Measurements from ENCODE around the gene PROS1. TPM values are rescaled to one million over a fixed set of nuclear protein-coding genes. Genes with fewer than 3 reads are reported as not detected.

PROS1 gene
- total RNA-seq, 1 experiment from 2014 or later: 1.3 TPM

- Histone ChIP-seq H3K14ac (ENCODE audit: insufficient read depth, low read length) (no peak overlapping the region), H3K4me1 (ENCODE audit: insufficient read depth, low read length) (no peaks in the 10 kb centered on the region), H3K9me3 (ENCODE audit: control insufficient read depth, low read depth, low read length) (no peaks in the 10 kb centered on the region), H2BK15ac (ENCODE audit: low read depth, low read length) (no peak overlapping the region), H3K27ac (ENCODE audit: insufficient read length, low read depth, low read length) (no peak overlapping the region), H3T11ph (ENCODE audit: low read length) (no peak overlapping the region), H2AFZ (ENCODE audit: low read length) (no peak overlapping the region), H2BK120ac (ENCODE audit: low read depth, low read length, poor library complexity, severe bottlenecking) (no peak overlapping the region), H3K23ac (ENCODE audit: insufficient read length, low read depth, low read length) (no peak overlapping the region), H3K79me2 (ENCODE audit: insufficient read depth, low read length) (no peaks in the 10 kb centered on the region), H4K8ac (replicated peaks; ENCODE audit: insufficient read length, low read depth, low read length) (no peak overlapping the region), H3K23me2 (ENCODE audit: insufficient read length, low read depth, low read length, poor library complexity, severe bottlenecking) (no peaks in the 10 kb centered on the region), H3K18ac (ENCODE audit: insufficient read length, low read depth, low read length) (no peak overlapping the region), H3K79me1 (ENCODE audit: insufficient read depth, low read depth, low read length, poor library complexity, severe bottlenecking) (no peaks in the 10 kb centered on the region), H4K5ac (ENCODE audit: insufficient read length, low read depth, low read length) (no peak overlapping the region), H3K27me3 (ENCODE audit: insufficient read depth, low read length) (no peaks in the 10 kb centered on the region), H4K91ac (ENCODE audit: insufficient read length, low read depth, low read length) (no peak overlapping the region), H2BK20ac (ENCODE audit: low read depth, low read length, poor library complexity, severe bottlenecking) (no peak overlapping the region), H2BK12ac (ENCODE audit: insufficient read length, low read depth, low read length) (no peak overlapping the region), H3K4ac (ENCODE audit: low read depth, low read length) (no peak overlapping the region), H4K20me1 (ENCODE audit: control insufficient read depth, insufficient read depth, insufficient read length) (no peaks in the 10 kb centered on the region), H3K4me2 (ENCODE audit: insufficient read depth, insufficient read length, low read length) (no peak overlapping the region), H3K9ac (ENCODE audit: extremely low read depth, insufficient read length, low read length) (no peak overlapping the region), H3K56ac (ENCODE audit: insufficient read length, low read depth, low read length) (no peak overlapping the region), H2AK5ac (ENCODE audit: insufficient read length, low read length) (no peak overlapping the region), H2BK5ac (ENCODE audit: insufficient read length, low read length) (no peak overlapping the region)
- Mint-ChIP-seq H3K27me3 (ENCODE audit: low read depth) (no peaks in the 10 kb centered on the region), H3K4me3 (no peak overlapping the region), H3K36me3 (ENCODE audit: insufficient read depth in 1 of 3, low read depth in 3 of 3) (peaks cover 0 to 2% (median 2%) of the 10 kb centered on the region in 3 experiments; a peak in 1 of 7 replicates), H3K4me1 (no peaks in the 10 kb centered on the region), H3K9me3 (no peaks in the 10 kb centered on the region), H3K27ac (no peak overlapping the region)
- TF ChIP-seq CTCF (conservative IDR thresholded peaks at IDR 0.05): no peak
- no peak for DNase-seq
- no CpG with 5 or more reads among the region's 1 CpG for WGBS (ENCODE audit: extremely low coverage, insufficient read length, low lambda C conversion rate)
These were observed 38.5 kb upstream of the PROS1 start for GRCh38 chr3:94012185-94012584.

All from H9 (cell line).